T-helper 1 cell treated with Interleukin-12 subunit alpha and Interleukin-12 subunit beta and Interleukin-4 antibody, amounts not matched to agents 30 μg/mL and 1 μg/mL, for 36 hours (primary cell): ENCODE measurements around the gene RTN4.

Experiments used
- H3K27ac Mint-ChIP-seq: one replicate; pipeline ENCODE4 v1.8.0; 2021; ENCODE audit warnings: mild to moderate bottlenecking, mixed read lengths
- H3K27me3 Mint-ChIP-seq: one replicate; pipeline ENCODE4 v1.8.0; 2021; ENCODE audit warnings: low read depth, mixed read lengths
- H3K36me3 Mint-ChIP-seq: one replicate; pipeline ENCODE4 v1.8.0; 2021; ENCODE audit warnings: low read depth, mixed read lengths
- H3K4me1 Mint-ChIP-seq: one replicate; pipeline ENCODE4 v1.8.0; 2021; ENCODE audit warnings: low read depth, mixed read lengths
- H3K4me3 Mint-ChIP-seq: one replicate; pipeline ENCODE4 v1.8.0; 2021; ENCODE audit warnings: mild to moderate bottlenecking, moderate library complexity, mixed read lengths
- H3K9me3 Mint-ChIP-seq: one replicate; pipeline ENCODE4 v1.8.0; 2021; ENCODE audit warnings: mixed read lengths

Gene RTN4

GRCh38 chr2:54967759-54968365, 82.4 kb downstream of the RTN4 start:
- H3K4me1 Mint-ChIP-seq: peaks cover 22% of the 10 kb centered on the region
- no peaks in the 10 kb centered on the region for H3K27me3 Mint-ChIP-seq
- H3K4me3 Mint-ChIP-seq: no peak overlapping the region
- no peaks in the 10 kb centered on the region for H3K9me3 Mint-ChIP-seq
- peaks cover 5% of the 10 kb centered on the region for H3K36me3 Mint-ChIP-seq
- H3K27ac Mint-ChIP-seq: no peak overlapping the region

GRCh38 chr2:54967269-54967668, 83.0 kb downstream of the RTN4 start:
- Mint-ChIP-seq H3K4me3 (no peak overlapping the region), H3K27me3 (no peaks in the 10 kb centered on the region)

GRCh38 chr2:54966837-54967236, 83.4 kb downstream of the RTN4 start:
- no peak overlapping the region for H3K4me3 Mint-ChIP-seq
- peaks cover 5% of the 10 kb centered on the region for H3K36me3 Mint-ChIP-seq
- H3K27ac Mint-ChIP-seq: peak overlapping the region; percentile 7
- peaks cover 22% of the 10 kb centered on the region for H3K4me1 Mint-ChIP-seq
- H3K9me3 Mint-ChIP-seq: no peaks in the 10 kb centered on the region
- H3K27me3 Mint-ChIP-seq: no peaks in the 10 kb centered on the region

More at GRCh38 chr2:54967269-54967668, 83.0 kb downstream of the RTN4 start:
- no peak overlapping the region for H3K27ac Mint-ChIP-seq
- H3K36me3 Mint-ChIP-seq: peaks cover 5% of the 10 kb centered on the region
- H3K4me1 Mint-ChIP-seq: peaks cover 22% of the 10 kb centered on the region
- H3K9me3 Mint-ChIP-seq: no peaks in the 10 kb centered on the region

- H3K4me3 Mint-ChIP-seq: no peak overlapping the region
- peaks cover 24% of the 10 kb centered on the region for H3K4me1 Mint-ChIP-seq
- H3K36me3 Mint-ChIP-seq: peaks cover 4% of the 10 kb centered on the region
- no peaks in the 10 kb centered on the region for H3K27me3 Mint-ChIP-seq
- H3K27ac Mint-ChIP-seq: peak overlapping the region; percentile 7
- no peaks in the 10 kb centered on the region for H3K9me3 Mint-ChIP-seq
Observed at GRCh38 chr2:54966165-54966832, 84.0 kb downstream of the RTN4 start.

- peak overlapping the region; percentile 56 for H3K27ac Mint-ChIP-seq
- H3K4me1 Mint-ChIP-seq: peaks cover 24% of the 10 kb centered on the region
- no peaks in the 10 kb centered on the region for H3K27me3 Mint-ChIP-seq
- H3K4me3 Mint-ChIP-seq: no peak overlapping the region
- H3K36me3 Mint-ChIP-seq: peaks cover 4% of the 10 kb centered on the region
- no peaks in the 10 kb centered on the region for H3K9me3 Mint-ChIP-seq
Observed at GRCh38 chr2:54965425-54965824, 84.8 kb downstream of the RTN4 start.

- Mint-ChIP-seq H3K4me1 (peaks cover 24% of the 10 kb centered on the region), H3K36me3 (peaks cover 4% of the 10 kb centered on the region), H3K27ac (peak overlapping the region; percentile 56), H3K9me3 (no peaks in the 10 kb centered on the region), H3K4me3 (no peak overlapping the region), H3K27me3 (no peaks in the 10 kb centered on the region)
Observed at GRCh38 chr2:54964816-54965215, 85.4 kb downstream of the RTN4 start.

GRCh38 chr2:54964271-54964670, 86.0 kb downstream of the RTN4 start:
- Mint-ChIP-seq H3K27ac (no peak overlapping the region), H3K27me3 (no peaks in the 10 kb centered on the region), H3K4me3 (no peak overlapping the region), H3K4me1 (peaks cover 24% of the 10 kb centered on the region), H3K36me3 (peaks cover 4% of the 10 kb centered on the region), H3K9me3 (no peaks in the 10 kb centered on the region)

- Mint-ChIP-seq H3K9me3 (no peaks in the 10 kb centered on the region), H3K4me1 (peaks cover 24% of the 10 kb centered on the region)
Observed at GRCh38 chr2:54963476-54963875, 86.8 kb downstream of the RTN4 start.

GRCh38 chr2:54962935-54963440, 87.3 kb downstream of the RTN4 start:
- H3K4me3 Mint-ChIP-seq: no peak overlapping the region
- H3K27me3 Mint-ChIP-seq: no peaks in the 10 kb centered on the region
- peaks cover 24% of the 10 kb centered on the region for H3K4me1 Mint-ChIP-seq
- H3K9me3 Mint-ChIP-seq: no peaks in the 10 kb centered on the region
- peaks cover 4% of the 10 kb centered on the region for H3K36me3 Mint-ChIP-seq
- no peak overlapping the region for H3K27ac Mint-ChIP-seq

More at GRCh38 chr2:54963476-54963875, 86.8 kb downstream of the RTN4 start:
- Mint-ChIP-seq H3K4me3 (no peak overlapping the region), H3K27ac (no peak overlapping the region), H3K27me3 (no peaks in the 10 kb centered on the region), H3K36me3 (peaks cover 4% of the 10 kb centered on the region)

GRCh38 chr2:54962511-54962910, 87.7 kb downstream of the RTN4 start:
- Mint-ChIP-seq H3K36me3 (peaks cover 4% of the 10 kb centered on the region), H3K27me3 (no peaks in the 10 kb centered on the region), H3K9me3 (no peaks in the 10 kb centered on the region), H3K4me3 (no peak overlapping the region), H3K4me1 (peaks cover 24% of the 10 kb centered on the region), H3K27ac (no peak overlapping the region)

- Mint-ChIP-seq H3K27me3 (no peaks in the 10 kb centered on the region), H3K4me3 (no peak overlapping the region), H3K9me3 (no peaks in the 10 kb centered on the region), H3K4me1 (peaks cover 11% of the 10 kb centered on the region), H3K27ac (no peak overlapping the region), H3K36me3 (no peaks in the 10 kb centered on the region)
Observed at GRCh38 chr2:54960164-54960563, 90.1 kb downstream of the RTN4 start.

- Mint-ChIP-seq H3K9me3 (no peaks in the 10 kb centered on the region), H3K4me3 (no peak overlapping the region), H3K36me3 (no peaks in the 10 kb centered on the region), H3K4me1 (peaks cover 3% of the 10 kb centered on the region), H3K27me3 (no peaks in the 10 kb centered on the region), H3K27ac (no peak overlapping the region)
Observed at GRCh38 chr2:54958717-54959371, 91.4 kb downstream of the RTN4 start.

GRCh38 chr2:54957321-54957999, 92.8 kb downstream of the RTN4 start:
- peaks cover 4% of the 10 kb centered on the region for H3K4me1 Mint-ChIP-seq
- no peaks in the 10 kb centered on the region for H3K9me3 Mint-ChIP-seq
- H3K36me3 Mint-ChIP-seq: no peaks in the 10 kb centered on the region
- H3K27me3 Mint-ChIP-seq: no peaks in the 10 kb centered on the region
- no peak overlapping the region for H3K4me3 Mint-ChIP-seq
- no peak overlapping the region for H3K27ac Mint-ChIP-seq

GRCh38 chr2:54956111-54956627, 94.1 kb downstream of the RTN4 start:
- H3K27ac Mint-ChIP-seq: no peak overlapping the region
- H3K4me3 Mint-ChIP-seq: no peak overlapping the region
- no peaks in the 10 kb centered on the region for H3K9me3 Mint-ChIP-seq
- peaks cover 5% of the 10 kb centered on the region for H3K4me1 Mint-ChIP-seq
- H3K36me3 Mint-ChIP-seq: no peaks in the 10 kb centered on the region
- no peaks in the 10 kb centered on the region for H3K27me3 Mint-ChIP-seq
